Right lobe of liver (tissue), 4 donors: ENCODE measurements around the gene PRKCZ.

Experiments used
- POLR2A ChIP-seq: fragments of 450-650 bp; IDR thresholded peaks from one replicate; pipeline ENCODE4 v1.6.1; 2017; ENCODE audit warnings: antibody characterized with exemption, mild to moderate bottlenecking
- TF ChIP-seq, protein P1 (sequence below), 4 donors: fragments of 200-600 bp in 3 of 4; fragments of 450-650 bp in 1 of 4; IDR thresholded peaks; one replicate each; pipeline versions ENCODE4 v1.5.1 to v1.8.0; 2016 to 2022; ENCODE audit warnings: antibody characterized with exemption in 4 of 4, mild to moderate bottlenecking in 2 of 4
- donor health status: DM: no; HTN: no; CAD: no.
- donor health status: DM: no; HTN: no; CAD: no.
- donor health status: DM: no; HTN: yes; CAD: no.

DNA sequence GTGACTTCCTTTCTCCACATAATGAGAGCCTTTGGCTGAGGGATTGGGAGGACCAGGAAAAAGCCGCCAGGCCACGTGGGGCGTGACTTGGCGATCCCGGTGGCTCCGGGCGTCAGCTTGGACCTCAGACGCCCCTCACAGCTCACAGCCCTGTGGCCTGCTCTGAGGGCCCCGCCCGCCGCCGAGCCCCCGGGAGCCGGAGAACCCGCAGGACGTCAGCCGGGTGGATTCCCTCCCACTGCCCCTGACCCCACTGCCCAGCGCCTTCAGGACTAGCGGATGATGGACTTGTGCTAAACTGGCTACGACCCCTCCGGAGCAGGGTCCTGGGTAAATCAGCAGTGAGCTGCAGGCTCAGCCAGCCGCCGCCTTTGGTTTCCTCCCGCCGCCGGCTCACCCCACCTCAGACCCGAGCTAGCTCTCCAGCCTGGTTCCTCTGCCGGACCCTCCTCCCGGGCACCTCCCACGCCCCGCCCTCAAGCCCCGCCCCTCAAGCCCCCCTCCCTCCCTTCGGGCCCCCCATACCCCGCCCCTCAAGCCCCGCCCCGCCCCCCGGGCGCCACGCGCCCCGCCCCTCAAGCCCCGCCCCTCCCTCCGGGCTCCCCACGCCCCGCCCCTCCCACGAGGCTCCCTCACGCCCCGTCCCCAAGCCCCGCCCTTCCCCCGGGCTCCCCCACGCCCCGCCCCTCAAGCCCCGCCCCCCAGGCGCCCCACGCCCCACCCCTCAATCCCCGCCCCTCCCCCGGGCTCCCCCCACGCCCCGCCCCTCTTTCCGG, 154.4 kb downstream of the PRKCZ start:
- peak; percentile 40 for TF ChIP-seq POLR2A
- TF ChIP-seq, protein P1, sequence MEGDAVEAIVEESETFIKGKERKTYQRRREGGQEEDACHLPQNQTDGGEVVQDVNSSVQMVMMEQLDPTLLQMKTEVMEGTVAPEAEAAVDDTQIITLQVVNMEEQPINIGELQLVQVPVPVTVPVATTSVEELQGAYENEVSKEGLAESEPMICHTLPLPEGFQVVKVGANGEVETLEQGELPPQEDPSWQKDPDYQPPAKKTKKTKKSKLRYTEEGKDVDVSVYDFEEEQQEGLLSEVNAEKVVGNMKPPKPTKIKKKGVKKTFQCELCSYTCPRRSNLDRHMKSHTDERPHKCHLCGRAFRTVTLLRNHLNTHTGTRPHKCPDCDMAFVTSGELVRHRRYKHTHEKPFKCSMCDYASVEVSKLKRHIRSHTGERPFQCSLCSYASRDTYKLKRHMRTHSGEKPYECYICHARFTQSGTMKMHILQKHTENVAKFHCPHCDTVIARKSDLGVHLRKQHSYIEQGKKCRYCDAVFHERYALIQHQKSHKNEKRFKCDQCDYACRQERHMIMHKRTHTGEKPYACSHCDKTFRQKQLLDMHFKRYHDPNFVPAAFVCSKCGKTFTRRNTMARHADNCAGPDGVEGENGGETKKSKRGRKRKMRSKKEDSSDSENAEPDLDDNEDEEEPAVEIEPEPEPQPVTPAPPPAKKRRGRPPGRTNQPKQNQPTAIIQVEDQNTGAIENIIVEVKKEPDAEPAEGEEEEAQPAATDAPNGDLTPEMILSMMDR (IDR thresholded peaks at IDR 0.05), result no peak
